Measurements from ENCODE around the gene NCOA7.
"Not testable (repeated sequence)": the region's sequence is repeated elsewhere in the genome, so short reads cannot be mapped to it uniquely, and the experiment has no call there.

Gene NCOA7

DNA sequence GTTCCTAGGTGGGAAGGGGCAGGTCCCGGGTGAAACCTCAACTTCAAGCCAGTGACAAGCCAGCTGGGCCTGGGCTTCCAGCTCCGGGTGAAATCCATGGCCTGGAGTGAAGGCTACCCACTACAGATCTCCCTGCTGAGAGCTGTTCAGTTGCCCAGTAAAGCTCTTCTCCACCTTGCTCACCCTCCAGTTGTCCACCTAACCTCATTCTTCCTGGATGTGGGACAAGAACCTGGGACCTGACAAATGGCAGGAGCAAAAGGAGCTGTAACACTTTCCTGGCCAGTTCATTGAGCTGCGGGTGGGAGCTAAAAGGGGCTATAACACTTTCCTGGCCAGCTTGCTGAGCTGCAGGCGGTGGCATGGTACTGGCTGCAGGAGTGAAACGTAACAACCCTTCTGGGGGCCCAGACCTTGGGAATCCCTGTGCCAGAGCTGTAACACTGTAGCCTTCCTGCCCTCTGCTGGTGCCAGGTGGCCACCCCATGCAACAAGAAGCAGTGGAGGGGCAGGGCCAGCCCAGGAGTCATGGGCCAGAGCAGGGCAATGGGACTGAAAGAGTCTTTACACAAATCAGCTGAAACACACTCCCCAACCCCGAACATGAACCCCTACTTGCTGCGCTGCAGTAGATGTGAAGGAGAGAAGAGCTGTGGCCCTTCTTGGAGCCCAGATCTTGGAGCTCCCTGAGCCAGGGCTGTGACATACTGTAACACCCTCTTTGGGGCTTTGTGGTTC lies 162.2 kb downstream of the NCOA7 start:
- ATAC-seq = no peak

DNA sequence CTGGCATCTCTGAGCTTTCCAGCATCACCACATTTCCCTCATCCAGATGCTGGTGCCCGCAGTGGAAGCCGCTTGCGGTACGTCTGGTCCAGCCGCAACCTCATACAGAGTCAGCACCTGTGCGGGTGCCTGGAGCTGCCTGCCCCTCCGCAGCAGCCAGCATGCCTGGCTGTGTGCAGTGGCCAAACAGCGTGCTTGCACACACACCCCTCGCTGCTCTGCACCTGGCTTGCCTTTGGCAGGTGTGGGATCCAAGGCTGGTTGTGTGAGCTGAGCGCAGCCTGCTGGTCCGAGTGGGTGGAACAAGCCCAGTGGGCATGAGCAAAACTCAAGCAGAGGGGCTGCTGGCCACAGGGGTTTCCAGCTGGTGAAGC lies 162.7 kb downstream of the NCOA7 start:
- ATAC-seq = no peak

DNA sequence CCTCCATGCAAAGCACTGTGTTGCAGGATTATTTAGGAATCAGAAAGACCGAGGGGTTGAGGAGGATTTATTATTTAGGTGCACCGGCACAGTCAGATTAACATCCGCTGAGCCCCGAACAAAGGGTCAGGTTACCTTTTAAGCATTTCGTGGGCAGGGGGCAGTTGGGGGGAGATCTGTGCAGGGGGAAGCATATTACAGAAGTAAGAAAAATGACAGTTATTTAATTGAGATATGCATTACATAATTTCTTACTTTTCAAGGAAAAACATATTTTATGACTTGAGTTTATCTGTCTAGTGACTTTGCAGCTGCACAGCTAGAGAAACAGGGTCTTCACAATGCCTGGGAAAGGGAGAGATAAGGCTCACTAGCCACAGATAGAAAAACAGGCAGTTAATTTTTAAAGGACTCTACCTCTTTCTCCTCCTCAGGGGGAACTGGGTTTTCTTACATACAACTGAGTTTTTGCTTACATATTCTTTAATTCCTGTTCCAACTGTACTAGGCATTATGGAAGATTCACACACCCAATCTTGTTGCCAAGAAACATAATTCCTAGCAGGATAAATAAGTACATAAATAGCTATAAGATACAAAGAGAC lies 164.1 kb downstream of the NCOA7 start:
- no peak for ATAC-seq

DNA sequence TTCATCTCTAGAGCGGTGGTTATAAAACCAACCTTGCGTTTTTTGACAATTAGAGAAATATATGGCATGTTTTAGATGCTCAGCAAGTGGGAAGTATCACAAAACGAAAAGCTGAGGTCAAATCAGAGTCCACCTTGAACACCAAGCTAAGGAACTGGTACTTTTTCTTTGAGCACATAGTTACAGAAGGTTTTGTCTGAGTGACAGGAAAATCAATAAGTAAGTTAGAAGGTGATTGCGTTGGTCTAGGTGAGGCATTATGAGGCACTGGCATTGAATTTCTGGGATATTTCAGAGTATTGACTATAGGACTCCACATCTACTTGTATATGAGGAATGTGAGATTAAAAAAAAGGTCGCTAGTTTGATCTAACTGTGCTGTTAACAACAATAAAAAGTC lies 165.2 kb downstream of the NCOA7 start:
- no peak for ATAC-seq

DNA sequence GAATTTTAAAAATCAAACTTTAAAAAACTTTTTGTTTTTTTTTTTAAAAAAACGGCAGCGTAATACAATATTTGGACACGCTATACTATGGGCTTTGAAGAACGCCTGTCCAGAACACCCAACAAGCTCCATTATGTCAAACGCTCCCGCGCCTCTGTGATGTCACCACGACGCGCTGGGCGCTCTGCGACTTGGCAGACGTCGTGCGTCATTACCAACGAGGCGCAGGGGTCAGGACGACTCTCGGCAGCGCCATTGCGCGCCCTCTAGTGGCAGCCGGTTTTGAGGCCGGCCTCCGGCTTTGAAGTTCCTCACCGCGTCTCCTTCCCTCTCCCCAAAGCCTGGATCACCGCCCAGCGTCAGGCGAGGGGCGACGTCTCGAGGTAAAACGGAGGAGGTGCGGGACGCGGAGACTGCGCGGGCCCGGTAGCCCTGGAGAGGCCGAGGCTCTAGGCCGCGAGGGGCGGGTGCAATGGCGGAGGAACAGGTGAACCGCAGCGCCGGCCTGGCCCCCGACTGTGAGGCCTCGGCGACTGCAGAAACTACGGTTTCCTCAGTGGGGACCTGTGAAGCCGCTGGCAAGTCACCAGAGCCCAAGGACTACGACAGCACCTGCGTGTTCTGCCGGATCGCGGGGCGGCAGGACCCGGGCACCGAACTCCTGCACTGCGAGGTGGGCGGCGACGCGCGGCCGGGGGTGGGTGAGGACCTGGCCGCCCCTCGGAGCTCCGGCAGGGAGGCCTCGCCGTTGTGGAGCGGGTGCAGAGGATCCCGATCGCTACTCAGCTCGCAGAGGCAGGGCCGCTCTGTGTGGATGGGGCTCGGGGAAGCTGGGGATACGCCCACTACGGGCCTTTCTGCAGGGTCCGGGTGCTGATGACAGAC lies 166.0 kb downstream of the NCOA7 start, which contains the start of gene HINT3:
HINT3 (plus strand) TSS at position 265 of the 885 bp plus-strand sequence; CDS start at position 473, 208 bp downstream.
- ATAC-seq = peak; percentile 93 to 95

DNA sequence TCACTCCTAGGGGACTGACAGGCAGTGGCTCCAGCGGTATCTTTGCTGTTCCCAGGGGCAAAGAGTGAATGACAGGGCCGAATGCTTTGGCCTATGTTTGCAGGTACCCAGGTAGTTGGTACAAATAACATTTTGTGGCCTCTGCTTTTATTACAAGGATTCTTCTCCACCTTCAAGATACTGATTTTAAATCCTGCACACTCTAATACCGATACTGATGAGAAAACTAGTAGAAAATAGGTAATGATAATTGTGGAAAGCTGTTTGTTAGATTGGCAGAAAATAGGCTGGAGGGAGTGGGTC lies 166.6 kb downstream of the NCOA7 start:
- no peak for ATAC-seq

DNA sequence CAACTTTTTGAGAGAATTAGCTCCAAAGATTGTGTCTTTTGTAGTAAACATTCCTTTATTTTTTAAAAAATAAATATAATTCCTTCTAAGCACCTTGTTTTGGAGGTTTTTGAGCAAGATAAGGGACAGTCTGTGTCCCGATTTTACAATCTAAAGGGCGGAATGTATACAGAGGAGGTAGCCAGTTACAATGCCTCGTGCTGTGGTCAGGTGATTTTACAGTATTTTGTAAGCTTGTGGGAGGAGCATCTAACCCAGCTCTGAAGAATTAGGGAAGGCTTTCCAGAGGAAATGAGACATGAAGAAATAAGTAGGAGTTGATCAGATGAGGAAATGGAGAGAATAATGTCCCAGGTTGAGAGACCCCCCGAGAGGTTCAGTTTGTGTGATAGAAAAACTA lies 167.1 kb downstream of the NCOA7 start:
- no peak for ATAC-seq

DNA sequence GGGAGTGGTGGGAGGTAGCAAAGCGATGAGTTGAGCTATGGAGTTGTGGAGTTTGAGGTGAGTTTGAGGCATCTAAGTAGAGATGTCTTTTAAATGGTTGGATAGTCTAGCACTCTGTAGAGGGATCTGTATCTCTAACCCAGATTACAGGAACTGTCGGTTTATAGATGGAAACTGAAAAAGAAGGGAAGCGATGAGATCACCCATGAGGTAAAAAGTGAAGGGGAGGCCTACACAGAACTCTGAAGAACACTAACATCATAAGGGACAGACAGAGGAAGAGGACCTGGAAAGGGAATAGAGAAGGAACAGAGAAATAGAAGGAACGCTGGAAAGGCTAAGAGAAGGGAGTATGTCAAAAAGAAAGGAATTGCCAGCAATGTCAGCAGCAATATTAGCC lies 168.3 kb downstream of the NCOA7 start:
- ATAC-seq = no peak

DNA sequence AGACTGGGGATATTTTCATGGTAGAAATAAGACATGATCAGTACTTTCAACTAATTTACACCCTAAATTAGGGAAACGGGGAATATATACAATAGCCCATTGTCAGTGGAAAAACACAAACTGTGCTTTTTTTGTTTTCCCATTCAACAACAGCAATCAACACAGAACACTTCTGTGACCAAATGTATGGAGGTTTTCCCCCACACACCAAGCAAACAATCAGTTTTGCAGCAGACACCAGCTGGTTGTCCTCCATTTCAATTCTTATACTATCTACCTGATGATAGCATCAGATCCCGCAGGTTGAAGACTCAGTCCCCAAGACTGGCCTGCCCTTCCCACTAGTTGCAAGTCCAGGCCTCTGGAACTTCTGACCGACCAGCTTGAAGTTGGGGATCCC lies 170.4 kb downstream of the NCOA7 start:
- no peak for ATAC-seq

DNA sequence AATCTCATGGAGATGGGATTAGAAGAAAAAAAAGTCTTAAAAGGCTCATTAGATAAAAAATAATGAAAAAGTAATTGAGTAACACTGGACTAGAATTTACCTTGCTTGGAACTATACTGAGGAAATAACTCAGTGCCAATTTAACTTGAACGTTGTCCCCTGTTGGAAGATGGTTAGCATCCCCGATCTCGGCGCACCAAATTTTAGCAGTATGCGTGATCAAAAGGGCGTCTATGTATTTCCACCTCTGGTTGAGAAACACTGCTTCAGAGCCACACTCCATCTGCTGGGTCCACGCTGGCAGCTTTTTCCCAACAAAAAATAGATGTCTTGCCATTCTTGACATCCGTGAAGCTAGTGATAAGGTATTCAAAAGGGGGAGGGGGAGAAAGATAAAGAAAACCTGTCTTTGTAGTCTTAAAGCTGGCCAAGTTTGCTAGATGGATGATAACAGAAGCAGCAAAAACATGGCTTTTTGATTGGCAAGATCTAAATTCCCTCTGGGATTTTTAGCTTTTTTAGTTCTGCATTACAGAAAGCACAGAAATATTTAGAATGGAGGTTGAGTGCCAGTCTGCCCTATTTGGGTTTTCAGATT lies 172.2 kb downstream of the NCOA7 start:
- ATAC-seq = no peak

DNA sequence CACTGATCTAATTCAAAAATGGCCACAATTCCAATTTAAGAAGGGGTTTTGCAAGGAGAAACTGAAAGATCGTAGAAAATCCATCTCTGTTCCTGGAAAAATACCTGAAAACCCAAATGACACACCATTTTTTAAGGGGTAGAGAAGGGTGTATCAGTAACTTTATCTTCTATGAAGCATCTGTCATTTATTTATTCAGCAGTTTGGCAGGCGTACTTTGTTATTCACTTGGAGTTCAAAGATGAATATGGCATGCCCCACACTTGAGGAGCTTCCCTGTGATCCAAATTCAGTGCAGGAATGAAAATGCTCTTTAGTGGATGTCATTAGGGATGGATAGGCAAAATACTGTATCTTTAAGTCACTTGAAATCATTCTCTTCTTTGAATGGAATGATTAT lies 173.1 kb downstream of the NCOA7 start:
- no peak for ATAC-seq

DNA sequence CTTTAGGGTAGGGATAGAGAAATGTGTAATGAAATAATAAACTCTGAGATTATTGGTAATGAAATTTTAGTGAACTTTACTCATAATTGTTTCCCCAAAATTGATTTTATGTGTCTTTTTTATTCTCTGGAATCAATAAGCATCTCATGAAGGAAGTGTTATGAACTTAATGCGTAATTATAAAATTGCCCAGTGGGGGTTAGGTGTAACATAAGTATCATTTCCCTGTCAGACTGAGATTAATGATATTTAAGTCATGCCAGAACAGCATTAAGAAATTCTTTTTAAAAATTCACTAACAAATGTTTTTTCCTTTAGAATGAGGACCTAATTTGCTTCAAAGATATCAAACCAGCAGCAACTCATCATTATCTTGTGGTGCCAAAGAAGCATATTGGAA lies 175.8 kb downstream of the NCOA7 start:
- no peak for ATAC-seq

DNA sequence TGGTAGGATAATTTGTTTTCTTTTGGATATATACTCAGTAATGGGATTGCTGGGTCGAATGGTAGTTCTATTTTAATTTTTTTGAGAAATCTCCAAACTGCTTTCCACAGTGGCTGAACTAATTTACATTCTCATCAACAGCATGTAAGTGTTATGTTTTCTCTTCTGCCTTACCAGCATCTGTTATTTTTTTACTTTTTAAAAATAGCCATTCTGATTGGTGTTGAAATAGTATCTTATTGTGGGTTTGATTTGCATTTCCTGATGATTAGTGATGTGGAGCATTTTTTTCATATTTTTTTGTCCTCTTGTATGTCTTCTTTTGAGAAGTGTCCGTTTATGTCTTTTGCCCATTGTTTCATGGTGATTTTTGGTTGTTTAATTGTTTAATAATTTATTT lies 177.7 kb downstream of the NCOA7 start:
- ATAC-seq = no peak

DNA sequence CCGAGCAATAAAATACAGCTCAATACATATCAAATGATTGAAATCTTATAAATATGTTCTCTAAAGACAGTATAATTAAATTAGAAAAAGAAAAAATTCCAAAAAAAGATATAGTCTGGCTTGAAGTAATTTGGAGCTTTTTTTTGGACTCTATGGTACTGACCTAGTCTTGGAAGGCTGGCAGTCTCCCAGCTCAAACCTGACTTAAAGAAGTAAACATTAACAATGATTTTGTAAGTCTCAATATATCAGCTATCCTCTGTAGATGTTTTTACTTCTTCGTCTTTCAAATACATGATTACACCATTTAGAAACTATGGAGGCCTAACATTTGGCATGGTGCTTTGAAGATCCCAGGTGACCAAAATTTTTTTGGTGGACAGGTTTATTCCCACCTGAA lies 180.0 kb downstream of the NCOA7 start:
- no peak for ATAC-seq

DNA sequence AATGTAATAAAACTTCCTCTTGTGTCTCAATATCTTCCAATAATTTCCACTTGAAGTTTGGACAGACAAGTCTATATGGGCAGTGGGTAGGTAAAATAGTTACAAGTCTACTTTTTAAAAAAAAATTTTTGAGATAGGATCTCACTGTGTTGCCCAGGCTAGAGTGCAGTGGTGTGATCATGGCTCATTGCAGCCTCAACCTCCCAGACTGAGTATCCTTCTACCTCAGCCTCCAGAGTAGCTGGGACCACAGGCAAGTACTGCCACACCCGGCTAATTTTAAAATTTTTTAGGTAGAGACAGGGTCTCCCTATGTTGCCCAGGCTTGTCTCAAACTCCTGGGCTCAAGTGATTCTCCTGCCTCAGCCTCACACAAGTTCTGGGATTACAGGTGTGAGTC lies 181.7 kb downstream of the NCOA7 start:
- ATAC-seq = not testable (repeated sequence)

DNA sequence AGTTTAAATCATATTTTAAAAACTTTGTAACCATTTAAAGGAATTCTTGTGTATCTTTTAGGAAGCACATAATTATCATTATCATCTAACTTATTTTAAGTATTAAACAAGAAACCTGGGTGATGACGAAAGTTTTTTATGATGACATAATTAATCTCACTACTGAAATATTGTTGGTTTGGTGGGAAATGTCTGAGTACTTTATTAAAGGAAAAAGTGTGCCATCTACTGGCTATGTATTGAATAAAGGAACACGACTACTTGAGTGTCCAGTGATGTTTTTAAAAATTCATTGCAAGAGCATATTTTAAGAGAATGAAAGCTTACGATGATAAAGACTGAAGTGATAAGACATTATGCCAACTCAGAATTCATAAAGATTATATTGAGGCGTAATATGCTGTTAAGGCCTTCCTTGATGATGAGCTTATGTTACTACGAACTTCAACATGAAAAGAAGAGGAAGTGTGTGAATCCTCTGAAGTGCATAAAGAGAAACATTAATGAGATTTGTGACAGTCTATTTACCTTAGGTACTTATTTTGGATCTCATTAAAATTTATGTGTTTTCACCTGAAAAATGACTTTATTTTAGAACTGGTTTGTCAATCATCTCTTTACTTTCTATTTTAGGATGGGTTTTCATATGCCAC lies 183.6 kb downstream of the NCOA7 start:
- peak; percentile 55 to 58 for ATAC-seq

DNA sequence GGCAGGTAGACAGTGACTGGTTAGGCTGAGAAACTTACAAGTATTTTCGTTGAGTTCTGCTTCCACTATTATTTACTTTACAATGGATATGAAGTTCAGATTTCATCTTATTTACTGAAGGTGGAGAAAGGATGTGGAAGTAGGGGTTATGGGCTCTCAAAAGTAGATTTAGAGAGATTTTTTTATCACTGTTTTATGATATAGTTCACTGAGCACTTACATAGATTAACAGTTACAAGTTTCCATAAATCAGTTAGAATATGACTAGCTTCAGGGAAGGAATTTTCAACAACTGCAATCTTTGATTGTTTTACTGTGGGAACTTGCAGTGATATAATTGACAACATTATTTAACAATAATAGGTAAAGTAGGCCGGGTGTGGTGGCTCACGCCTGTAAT lies 188.3 kb downstream of the NCOA7 start:
- no peak for ATAC-seq

All from activated CD4-positive, CD25-positive, alpha-beta regulatory T cell treated with anti-CD3 and anti-CD28 coated beads, Interleukin-2, amount 50 U/mL, for 24 hours (primary cell).